Stimulated activated CD8-positive, alpha-beta memory T cell treated with anti-CD3 and anti-CD28 coated beads, Interleukin-7, amount 100 ng/mL, for 48 hours (primary cell): ENCODE data around the gene SOX18.

Experiments used
- DNase-seq, 2 donors: peaks; one replicate each; pipeline ENCODE4 v3.0.0-alpha.2; 2020; ENCODE audit warnings: low read depth in 1 of 2; ENCODE audit errors: extremely low read depth in 1 of 2

The SOX18 gene

GRCh38 chr20:64053841-64054661 lies 4.6 kb upstream of the SOX18 start:
- DNase-seq, result no peak

- DNase-seq, result no peak
These were observed 3.8 kb upstream of the SOX18 start for GRCh38 chr20:64052987-64053840.

GRCh38 chr20:64052326-64052722 lies 2.9 kb upstream of the SOX18 start:
- DNase-seq, result no peak

GRCh38 chr20:64051561-64052325 lies 2.3 kb upstream of the SOX18 start:
- DNase-seq, result no peak

GRCh38 chr20:64051033-64051452 lies 1.6 kb upstream of the SOX18 start:
- no peak for DNase-seq

GRCh38 chr20:64050261-64051032 lies 1.0 kb upstream of the SOX18 start:
- no peak for DNase-seq

- DNase-seq, result no peak
These were observed 430 bp upstream of the SOX18 start for GRCh38 chr20:64049878-64050260.

GRCh38 chr20:64048402-64049044 lies 916 bp downstream of the SOX18 start:
- DNase-seq, result no peak

- DNase-seq, result no peak
These were observed 1.5 kb downstream of the SOX18 start for GRCh38 chr20:64047968-64048401.

GRCh38 chr20:64047046-64047389 lies 2.4 kb downstream of the SOX18 start:
- DNase-seq, result no peak

GRCh38 chr20:64045346-64046011 lies 4.0 kb downstream of the SOX18 start:
- no peak for DNase-seq

GRCh38 chr20:64044484-64045247 lies 4.8 kb downstream of the SOX18 start:
- no peak for DNase-seq

- no peak for DNase-seq
These were observed 5.7 kb downstream of the SOX18 start for GRCh38 chr20:64043768-64044167.

- no peak for DNase-seq
These were observed 7.2 kb downstream of the SOX18 start for GRCh38 chr20:64042054-64042781.

- no peak for DNase-seq
These were observed 7.7 kb downstream of the SOX18 start for GRCh38 chr20:64041781-64042053.

- no peak for DNase-seq
These were observed 8.2 kb downstream of the SOX18 start for GRCh38 chr20:64041040-64041780.

GRCh38 chr20:64040231-64041039 lies 9.0 kb downstream of the SOX18 start:
- DNase-seq, result no peak
